Vagina (tissue), 2 donors: ENCODE results near the gene TMC1. TPM values are rescaled to one million over a fixed set of nuclear protein-coding genes. Genes with fewer than 3 reads are reported as not detected.
A peak's percentile ranks its signal among the peaks of the same experiment; 100 is the strongest.
"Not testable (repeated sequence)": the region's sequence is repeated elsewhere in the genome, so short reads cannot be mapped to it uniquely, and the experiment has no call there.

Experiments used
- DNase-seq, 2 donors: peaks; one replicate each; pipeline ENCODE4 v3.0.0-alpha.2; 2017; ENCODE audit errors: extremely low spot score in 2 of 2
- H3K27ac ChIP-seq: fragments of 200-600 bp; sonication (generic); one replicate; pipeline ENCODE4 v1.5.1; 2019
- H3K27me3 ChIP-seq: fragments of 200-600 bp; sonication (generic); one replicate; pipeline ENCODE4 v1.5.1; 2019
- H3K36me3 ChIP-seq, 2 donors: fragments of 200-600 bp; sonication (generic); one replicate each; pipeline ENCODE4 v1.5.1; 2017 to 2019
- H3K4me1 ChIP-seq: fragments of 200-600 bp; sonication (generic); one replicate; pipeline ENCODE4 v1.5.1; 2019
- H3K4me3 ChIP-seq, 2 donors: fragments of 200-600 bp; sonication (generic); 1 replicate in 1 of 2; 2 replicates in 1 of 2; pipeline ENCODE4 v1.5.1; 2016 to 2019
- H3K9me3 ChIP-seq: fragments of 200-600 bp; sonication (generic); one replicate; pipeline ENCODE4 v1.5.1; 2019
- POLR2A ChIP-seq, 2 donors: fragments of 450-650 bp; IDR thresholded peaks; one replicate each; pipeline ENCODE4 v1.6.1; 2017; ENCODE audit warnings: antibody characterized with exemption in 2 of 2, mild to moderate bottlenecking in 2 of 2, moderate library complexity in 2 of 2
- POLR2AphosphoS5 ChIP-seq, 2 donors: sonication (generic); formaldehyde crosslinking; IDR thresholded peaks; one replicate each; pipeline ENCODE4 v1.9.0; 2017; ENCODE audit warnings: antibody characterized with exemption in 2 of 2, mild to moderate bottlenecking in 2 of 2, low read depth in 1 of 2; ENCODE audit not compliant: insufficient read depth in 1 of 2
- intact Hi-C: fragments of 100-400 bp; cut with DNase I; formaldehyde crosslinking; loops from one replicate; pipeline ENCODE4 v1.15.1; 2023
- total RNA-seq: library from RNA; depleted of rRNA; stranded (reverse); fragments of >200 nt; gene quantifications from one replicate; pipeline ENCODE4 v1.2.3, GENCODE V29; 2016
- TF ChIP-seq, protein P1 (sequence below), 3 experiments: fragments of 450-650 bp in 2 of 3; fragments of 200-600 bp in 1 of 3; sonication (generic) in 1 of 3; IDR thresholded peaks; one replicate each; pipeline ENCODE4 v1.5.1; 2017 to 2019; ENCODE audit warnings: antibody characterized with exemption in 3 of 3, mild to moderate bottlenecking in 2 of 3, moderate library complexity in 2 of 3

Gene TMC1
- total RNA-seq, 1 donor from 2014 or later: not detected

DNA sequence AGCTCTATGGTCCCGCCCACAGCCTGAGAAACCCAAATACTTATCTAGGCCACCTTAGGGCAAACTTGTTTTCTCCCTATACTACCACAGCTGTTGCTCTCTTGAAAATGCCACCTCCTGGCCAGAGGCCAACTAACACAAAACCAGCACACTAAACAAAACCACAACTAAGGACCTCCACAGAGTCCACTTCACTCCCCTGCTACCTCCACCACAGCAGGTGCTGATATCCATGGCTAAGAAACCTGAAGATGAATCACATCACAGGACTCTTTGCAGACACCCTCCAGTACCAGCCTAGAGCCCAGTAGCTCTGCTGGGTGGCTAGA is 323.0 kb downstream of the TMC1 start:
- TF ChIP-seq, protein P1, sequence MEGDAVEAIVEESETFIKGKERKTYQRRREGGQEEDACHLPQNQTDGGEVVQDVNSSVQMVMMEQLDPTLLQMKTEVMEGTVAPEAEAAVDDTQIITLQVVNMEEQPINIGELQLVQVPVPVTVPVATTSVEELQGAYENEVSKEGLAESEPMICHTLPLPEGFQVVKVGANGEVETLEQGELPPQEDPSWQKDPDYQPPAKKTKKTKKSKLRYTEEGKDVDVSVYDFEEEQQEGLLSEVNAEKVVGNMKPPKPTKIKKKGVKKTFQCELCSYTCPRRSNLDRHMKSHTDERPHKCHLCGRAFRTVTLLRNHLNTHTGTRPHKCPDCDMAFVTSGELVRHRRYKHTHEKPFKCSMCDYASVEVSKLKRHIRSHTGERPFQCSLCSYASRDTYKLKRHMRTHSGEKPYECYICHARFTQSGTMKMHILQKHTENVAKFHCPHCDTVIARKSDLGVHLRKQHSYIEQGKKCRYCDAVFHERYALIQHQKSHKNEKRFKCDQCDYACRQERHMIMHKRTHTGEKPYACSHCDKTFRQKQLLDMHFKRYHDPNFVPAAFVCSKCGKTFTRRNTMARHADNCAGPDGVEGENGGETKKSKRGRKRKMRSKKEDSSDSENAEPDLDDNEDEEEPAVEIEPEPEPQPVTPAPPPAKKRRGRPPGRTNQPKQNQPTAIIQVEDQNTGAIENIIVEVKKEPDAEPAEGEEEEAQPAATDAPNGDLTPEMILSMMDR (IDR thresholded peaks at IDR 0.05): no peak
- no peak for TF ChIP-seq POLR2A (IDR thresholded peaks at IDR 0.05)
- TF ChIP-seq POLR2AphosphoS5 (IDR thresholded peaks at IDR 0.05; ENCODE audit: insufficient read depth in 1 of 2, low read depth in 1 of 2): no peak
- Histone ChIP-seq H3K27ac (no peak overlapping the region), H3K9me3 (peaks cover 5% of the 10 kb centered on the region), H3K27me3 (no peaks in the 10 kb centered on the region), H3K4me1 (no peaks in the 10 kb centered on the region), H3K36me3 (no peaks in the 10 kb centered on the region), H3K4me3 (no peak overlapping the region)
- intact Hi-C loops: no loop called here
- DNase-seq: no peak

DNA sequence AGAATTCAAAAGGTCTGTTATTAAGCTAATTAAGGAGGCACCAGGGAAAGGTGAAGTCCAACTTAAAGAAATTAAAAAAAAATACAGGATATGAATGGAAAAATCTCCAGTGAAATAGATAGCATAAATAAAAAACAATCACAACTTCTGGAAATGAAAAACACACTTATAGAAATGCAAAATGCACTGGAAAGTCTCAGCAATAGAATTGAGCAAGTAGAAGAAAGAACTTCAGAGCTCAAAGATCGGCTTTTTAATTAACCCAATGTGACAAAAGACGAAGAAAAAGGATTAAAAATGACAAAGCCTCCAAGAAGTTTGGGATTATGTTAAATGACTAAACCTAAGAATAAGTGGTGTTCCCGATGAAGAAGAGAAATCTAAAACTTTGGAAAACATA is 323.6 kb downstream of the TMC1 start:
- H3K27me3 ChIP-seq, DNase-seq, H3K27ac ChIP-seq, H3K4me1 ChIP-seq, H3K4me3 ChIP-seq, intact Hi-C loops, H3K9me3 ChIP-seq, H3K36me3 ChIP-seq: not testable (repeated sequence)

DNA sequence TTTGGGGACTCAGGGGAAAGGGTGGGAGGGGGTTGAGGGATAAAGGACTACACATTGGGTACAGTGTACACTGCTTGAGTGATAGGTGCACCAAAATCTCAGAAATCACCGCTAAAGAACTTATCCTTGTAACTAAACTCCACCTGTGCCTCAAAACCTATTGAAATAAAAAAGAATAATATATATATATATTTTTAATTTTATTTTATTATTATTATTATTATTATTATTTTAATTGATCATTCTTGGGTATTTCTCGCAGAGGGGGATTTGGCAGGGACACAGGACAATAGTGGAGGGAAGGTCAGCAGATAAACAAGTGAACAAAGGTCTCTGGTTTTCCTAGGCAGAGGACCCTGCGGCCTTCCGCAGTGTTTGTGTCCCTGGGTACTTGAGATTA is 328.8 kb downstream of the TMC1 start:
- not testable (repeated sequence) for H3K27me3 ChIP-seq, DNase-seq
- intact Hi-C loops: loop anchor here (10.0 kb wide), 1 partner anchor 235 kb away; no protein-coding TSS in a partner anchor

DNA sequence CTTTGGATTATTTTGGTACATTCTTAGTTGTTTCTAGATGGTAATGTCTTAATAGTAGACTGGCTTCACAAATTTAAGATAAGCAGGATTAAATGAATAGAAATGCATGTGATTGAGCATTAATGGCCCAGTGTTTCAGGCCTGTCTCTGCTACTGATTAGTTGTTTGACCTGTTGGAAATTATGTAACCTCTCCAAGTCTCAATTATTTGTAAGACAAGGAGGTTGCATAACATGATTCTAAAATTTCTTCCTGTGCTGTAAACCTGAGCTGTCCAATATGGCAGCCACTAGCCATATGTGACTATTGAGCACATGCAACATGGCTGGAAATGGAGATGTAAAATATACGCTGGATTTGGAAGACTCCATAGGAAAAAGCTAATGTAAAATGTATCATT is 333.9 kb downstream of the TMC1 start:
- no peak for DNase-seq
- Histone ChIP-seq H3K4me1 (peaks cover 16% of the 10 kb centered on the region), H3K27me3 (no peaks in the 10 kb centered on the region), H3K27ac (no peak overlapping the region), H3K36me3 (no peaks in the 10 kb centered on the region), H3K9me3 (no peaks in the 10 kb centered on the region), H3K4me3 (no peak overlapping the region)
- intact Hi-C loops: loop anchor here (5.0 to 10.0 kb wide), 2 partner anchors 167 to 229 kb away; no protein-coding TSS in a partner anchor
- TF ChIP-seq POLR2A (IDR thresholded peaks at IDR 0.05): no peak
- TF ChIP-seq, protein P1 (IDR thresholded peaks at IDR 0.05): no peak
- no peak for TF ChIP-seq POLR2AphosphoS5 (IDR thresholded peaks at IDR 0.05; ENCODE audit: insufficient read depth in 1 of 2, low read depth in 1 of 2)

More for the DNA sequence above, 328.8 kb downstream of the TMC1 start:
- H3K4me1 ChIP-seq, H3K36me3 ChIP-seq, H3K27ac ChIP-seq, H3K9me3 ChIP-seq, H3K4me3 ChIP-seq: not testable (repeated sequence)

DNA sequence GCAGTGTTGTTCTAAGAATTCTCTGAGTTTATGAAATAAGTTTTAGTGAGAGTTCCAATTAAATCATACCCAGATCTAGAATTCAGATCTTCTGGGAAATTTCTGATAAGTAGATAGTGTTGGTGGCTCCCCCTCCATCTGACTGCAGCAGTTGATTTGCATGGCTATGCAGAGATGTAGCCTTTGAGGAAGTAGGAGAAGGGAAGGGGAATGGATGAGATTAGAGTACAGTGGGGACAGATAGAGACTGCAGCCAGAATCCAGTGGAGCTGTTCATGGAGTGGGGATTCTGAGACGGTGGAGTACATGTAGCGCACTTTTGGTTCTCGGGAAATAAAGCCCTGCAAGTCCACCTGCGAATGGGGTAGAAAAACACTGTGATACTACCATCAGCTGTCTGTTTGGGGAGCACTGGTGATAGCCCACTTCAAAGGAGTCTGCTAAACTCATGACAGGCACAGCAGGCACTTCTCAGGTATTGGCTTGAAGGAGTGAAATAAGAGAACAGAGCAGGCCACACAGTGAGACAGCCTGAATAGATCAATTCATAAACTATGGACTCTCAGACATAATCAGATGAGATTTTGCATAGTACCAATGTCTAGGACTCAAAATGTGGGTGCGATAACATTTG is 334.6 kb downstream of the TMC1 start:
- H3K4me1 ChIP-seq: peaks cover 16% of the 10 kb centered on the region
- H3K36me3 ChIP-seq: no peaks in the 10 kb centered on the region
- no peaks in the 10 kb centered on the region for H3K27me3 ChIP-seq
- H3K4me3 ChIP-seq: no peak overlapping the region
- TF ChIP-seq POLR2AphosphoS5 (IDR thresholded peaks at IDR 0.05; ENCODE audit: insufficient read depth in 1 of 2, low read depth in 1 of 2) (no peak), POLR2A (IDR thresholded peaks at IDR 0.05) (no peak)
- TF ChIP-seq, protein P1 (IDR thresholded peaks at IDR 0.05): no peak
- no peak overlapping the region for H3K27ac ChIP-seq
- intact Hi-C loops: loop anchor here (5.0 to 10.0 kb wide), 2 partner anchors 166 to 229 kb away; no protein-coding TSS in a partner anchor
- DNase-seq: no peak
- H3K9me3 ChIP-seq: no peaks in the 10 kb centered on the region

DNA sequence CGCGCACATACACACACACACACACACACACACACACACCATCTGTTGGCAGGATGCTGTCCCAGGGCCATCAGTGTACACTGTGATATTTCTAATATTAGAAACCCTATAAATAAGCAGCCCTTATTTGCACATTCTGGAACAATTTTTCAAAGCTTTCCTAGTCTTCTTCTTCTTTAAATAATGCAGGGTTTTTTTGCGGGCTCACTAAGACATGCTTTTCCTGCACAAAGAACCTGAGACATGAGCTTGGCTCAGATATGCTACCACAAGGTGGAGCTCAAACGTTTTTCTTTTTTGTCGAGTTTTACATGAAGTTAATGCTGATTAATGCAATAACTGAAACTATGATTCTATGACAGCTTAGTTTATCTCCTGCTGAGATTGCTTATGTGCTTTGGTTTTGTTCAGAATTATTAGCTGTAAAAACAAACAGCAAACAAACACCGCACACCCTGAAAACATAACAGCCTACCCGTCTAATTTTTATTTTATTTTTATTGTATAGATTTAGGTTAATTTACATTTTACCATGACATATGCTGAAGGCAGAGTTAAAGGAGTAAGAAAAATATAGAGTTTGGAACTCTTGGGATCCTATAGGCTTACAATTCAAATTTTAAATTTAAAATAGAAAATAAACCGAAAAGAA is 335.7 kb downstream of the TMC1 start:
- intact Hi-C loops: loop anchor here (5.0 to 10.0 kb wide), 2 partner anchors 165 to 228 kb away; no protein-coding TSS in a partner anchor
- TF ChIP-seq, protein P1 (IDR thresholded peaks at IDR 0.05): peak; percentile 33 to 63 (median 62)
- TF ChIP-seq POLR2AphosphoS5 (IDR thresholded peaks at IDR 0.05; ENCODE audit: insufficient read depth in 1 of 2, low read depth in 1 of 2): no peak
- Histone ChIP-seq H3K9me3 (no peaks in the 10 kb centered on the region), H3K4me1 (peaks cover 16% of the 10 kb centered on the region), H3K27me3 (no peaks in the 10 kb centered on the region), H3K4me3 (no peak overlapping the region), H3K36me3 (no peaks in the 10 kb centered on the region), H3K27ac (no peak overlapping the region)
- DNase-seq: no peak
